Stomach (tissue), 9 donors: Measurements from ENCODE around the gene ARID2. TPM values are rescaled to one million over a fixed set of nuclear protein-coding genes. Genes with fewer than 3 reads are reported as not detected.

Experiments used
- DNase-seq, 2 donors: peaks; one replicate each; pipeline versions ENCODE4 v3.0.0 to v3.0.0-alpha.2; 2013 to 2019
- H3K27ac ChIP-seq, 5 donors: fragments of 200-600 bp in 4 of 5; sonication (generic) in 4 of 5; one replicate each; pipeline ENCODE4 v1.5.1; 2013 to 2019; ENCODE audit warnings: mild to moderate bottlenecking in 1 of 5, moderate library complexity in 1 of 5
- H3K27me3 ChIP-seq, 3 donors: fragments of 200-600 bp; sonication (generic); one replicate each; pipeline ENCODE4 v1.5.1; 2017 to 2019; ENCODE audit warnings: mixed run types in 1 of 3
- H3K36me3 ChIP-seq, 4 donors: fragments of 200-600 bp; sonication (generic); 1 replicate in 3 of 4; 2 replicates in 1 of 4; pipeline ENCODE4 v1.5.1; 2016 to 2019
- H3K4me1 ChIP-seq, 4 donors: fragments of 200-600 bp; sonication (generic); one replicate each; pipeline ENCODE4 v1.5.1; 2016 to 2019
- H3K4me3 ChIP-seq, 4 donors: fragments of 200-600 bp; sonication (generic) in 3 of 4; one replicate each; pipeline ENCODE4 v1.5.1; 2016 to 2019; ENCODE audit warnings: mild to moderate bottlenecking in 1 of 4
- H3K9me3 ChIP-seq, 4 donors: fragments of 200-600 bp; sonication (generic); one replicate each; pipeline ENCODE4 v1.5.1; 2016 to 2019
- EP300 ChIP-seq: sonication (generic); formaldehyde crosslinking; IDR thresholded peaks from one replicate; pipeline ENCODE4 v1.6.1; 2017; ENCODE audit warnings: antibody characterized with exemption
- POLR2A ChIP-seq, 4 donors: fragments of 450-650 bp; IDR thresholded peaks; one replicate each; pipeline ENCODE4 v1.6.1; 2016; ENCODE audit warnings: antibody characterized with exemption in 4 of 4, control low read depth in 2 of 4, mild to moderate bottlenecking in 1 of 4, moderate library complexity in 1 of 4
- POLR2AphosphoS5 ChIP-seq, 3 donors: sonication (generic); formaldehyde crosslinking; IDR thresholded peaks; one replicate each; pipeline ENCODE4 v1.6.1; 2016; ENCODE audit warnings: antibody characterized with exemption in 3 of 3
- WGBS, 5 donors: extraction: QIAGEN DNeasy Blood & Tissue Kit in 3 of 5; methylation state at CpG; one replicate each; pipeline versions ENCODE4 v1.1.5 to v1.1.7; 2013 to 2018; 5-methylcytosine and 5-hydroxymethylcytosine counted together
- intact Hi-C: fragments of 100-400 bp; cut with DNase I; formaldehyde crosslinking; loops from one replicate; pipeline ENCODE4 v1.15.1; 2023; ENCODE audit warnings: low total_unique reads
- polyA plus RNA-seq, 3 donors: library from polyadenylated mRNA; stranded (reverse); fragments of 200-250 nt; gene quantifications; one replicate each; pipeline ENCODE4 v1.2.3, GENCODE V29; 2013
- total RNA-seq, 5 donors: library from RNA; depleted of rRNA; stranded (reverse); fragments of >200 nt; gene quantifications; one replicate each; pipeline versions ENCODE4 v1.1.0 to v1.2.3, GENCODE V29; 2014 to 2016
- TF ChIP-seq, protein P1 (sequence below), 7 experiments: fragments of 450-650 bp in 4 of 7; fragments of 200-600 bp in 3 of 7; sonication (generic) in 3 of 7; IDR thresholded peaks; one replicate each; pipeline ENCODE4 v1.5.1; 2016 to 2019; ENCODE audit warnings: antibody characterized with exemption in 7 of 7, control low read depth in 2 of 7, mild to moderate bottlenecking in 1 of 7
- donor health status: healthy with polysubstance abuse.
- donor health status: Bipolar disorder and iron deficiency.
- donor health status: healthy.

Gene ARID2
- total and polyA plus RNA-seq, 8 donors: 2.6 to 80.4 (median 13.6) TPM

GRCh38 chr12:45696049-45696448, 33.5 kb upstream of the ARID2 start:
- TF ChIP-seq POLR2AphosphoS5 (IDR thresholded peaks at IDR 0.05): no peak
- TF ChIP-seq EP300: no peak
- TF ChIP-seq, protein P1, sequence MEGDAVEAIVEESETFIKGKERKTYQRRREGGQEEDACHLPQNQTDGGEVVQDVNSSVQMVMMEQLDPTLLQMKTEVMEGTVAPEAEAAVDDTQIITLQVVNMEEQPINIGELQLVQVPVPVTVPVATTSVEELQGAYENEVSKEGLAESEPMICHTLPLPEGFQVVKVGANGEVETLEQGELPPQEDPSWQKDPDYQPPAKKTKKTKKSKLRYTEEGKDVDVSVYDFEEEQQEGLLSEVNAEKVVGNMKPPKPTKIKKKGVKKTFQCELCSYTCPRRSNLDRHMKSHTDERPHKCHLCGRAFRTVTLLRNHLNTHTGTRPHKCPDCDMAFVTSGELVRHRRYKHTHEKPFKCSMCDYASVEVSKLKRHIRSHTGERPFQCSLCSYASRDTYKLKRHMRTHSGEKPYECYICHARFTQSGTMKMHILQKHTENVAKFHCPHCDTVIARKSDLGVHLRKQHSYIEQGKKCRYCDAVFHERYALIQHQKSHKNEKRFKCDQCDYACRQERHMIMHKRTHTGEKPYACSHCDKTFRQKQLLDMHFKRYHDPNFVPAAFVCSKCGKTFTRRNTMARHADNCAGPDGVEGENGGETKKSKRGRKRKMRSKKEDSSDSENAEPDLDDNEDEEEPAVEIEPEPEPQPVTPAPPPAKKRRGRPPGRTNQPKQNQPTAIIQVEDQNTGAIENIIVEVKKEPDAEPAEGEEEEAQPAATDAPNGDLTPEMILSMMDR (IDR thresholded peaks at IDR 0.05): no peak
- TF ChIP-seq POLR2A (IDR thresholded peaks at IDR 0.05): no peak
- no peak overlapping the region for H3K4me3 ChIP-seq
- 83 to 100% (median 92%) methylated on average over 6 to 7 of the region's 7 CpGs for WGBS, 5 donors
- H3K36me3 ChIP-seq: no peaks in the 10 kb centered on the region
- peaks cover 0 to 3% (median 0%) of the 10 kb centered on the region in 4 donors for H3K9me3 ChIP-seq
- peaks cover 0 to 12% (median 4%) of the 10 kb centered on the region in 4 donors for H3K4me1 ChIP-seq
- H3K27me3 ChIP-seq: no peaks in the 10 kb centered on the region
- intact Hi-C loops: no loop called here
- no peak overlapping the region for H3K27ac ChIP-seq
- DNase-seq: no peak

DNA sequence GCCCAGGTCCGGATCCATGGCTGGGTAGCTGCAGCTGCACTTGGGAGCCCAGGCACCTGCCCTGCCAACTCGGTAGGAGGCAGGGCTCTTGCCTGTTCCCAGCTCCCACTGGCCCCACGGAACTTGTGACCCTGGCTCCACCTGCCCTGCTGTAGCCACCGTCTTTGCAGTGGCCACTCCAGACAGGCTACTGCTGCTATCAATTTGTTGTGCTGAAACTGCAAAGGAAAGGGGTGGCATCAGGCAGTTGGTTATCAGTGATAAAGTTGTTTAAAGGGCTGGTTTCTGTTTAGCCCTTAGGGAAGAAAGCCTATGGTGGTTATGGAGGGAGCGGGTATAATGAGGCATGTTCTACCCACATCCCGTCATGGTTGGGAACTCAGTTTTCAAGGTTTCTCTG, 32.1 kb upstream of the ARID2 start:
- DNase-seq: no peak
- TF ChIP-seq POLR2A (IDR thresholded peaks at IDR 0.05) (no peak), POLR2AphosphoS5 (IDR thresholded peaks at IDR 0.05) (no peak), EP300 (no peak)
- TF ChIP-seq, protein P1 (IDR thresholded peaks at IDR 0.05): no peak
- Histone ChIP-seq H3K36me3 (no peaks in the 10 kb centered on the region), H3K9me3 (peaks cover 0 to 9% (median 0%) of the 10 kb centered on the region in 4 donors), H3K4me3 (no peak overlapping the region), H3K27me3 (no peaks in the 10 kb centered on the region), H3K4me1 (peaks cover 0 to 12% (median 4%) of the 10 kb centered on the region in 4 donors), H3K27ac (no peak overlapping the region)
- intact Hi-C loops: no loop called here
- 64 to 98% (median 71%) methylated on average over 5 to 6 of the region's 6 CpGs for WGBS, 5 donors

DNA sequence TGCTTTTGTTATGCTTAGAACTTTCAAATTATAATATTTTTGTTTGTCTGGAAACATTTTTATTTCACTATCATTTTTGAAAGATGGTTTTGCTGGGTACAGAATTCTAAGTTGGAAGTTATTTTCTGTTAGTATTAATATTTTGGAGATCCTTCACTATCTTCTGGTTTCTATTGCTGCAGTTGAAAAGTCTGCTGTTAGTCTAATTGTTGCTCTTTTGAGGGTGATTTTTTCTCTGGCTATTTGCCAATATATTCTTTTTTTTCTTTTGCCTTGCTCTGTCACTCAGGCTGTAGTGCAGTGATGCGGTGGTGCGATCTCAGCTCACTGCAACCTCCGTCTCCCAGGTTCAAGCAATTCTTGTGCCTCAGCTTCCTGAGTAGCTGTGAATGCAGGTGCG, 28.2 kb upstream of the ARID2 start:
- no peaks in the 10 kb centered on the region for H3K4me1 ChIP-seq
- H3K27me3 ChIP-seq: no peaks in the 10 kb centered on the region
- H3K36me3 ChIP-seq: no peaks in the 10 kb centered on the region
- no peak for DNase-seq
- no peak overlapping the region for H3K4me3 ChIP-seq
- peaks cover 0 to 9% (median 0%) of the 10 kb centered on the region in 4 donors for H3K9me3 ChIP-seq
- TF ChIP-seq, protein P1 (IDR thresholded peaks at IDR 0.05): no peak
- no peak overlapping the region for H3K27ac ChIP-seq
- 74 to 97% (median 75%) methylated on average over 4 of the region's 4 CpGs for WGBS, 5 donors
- intact Hi-C loops: no loop called here

DNA sequence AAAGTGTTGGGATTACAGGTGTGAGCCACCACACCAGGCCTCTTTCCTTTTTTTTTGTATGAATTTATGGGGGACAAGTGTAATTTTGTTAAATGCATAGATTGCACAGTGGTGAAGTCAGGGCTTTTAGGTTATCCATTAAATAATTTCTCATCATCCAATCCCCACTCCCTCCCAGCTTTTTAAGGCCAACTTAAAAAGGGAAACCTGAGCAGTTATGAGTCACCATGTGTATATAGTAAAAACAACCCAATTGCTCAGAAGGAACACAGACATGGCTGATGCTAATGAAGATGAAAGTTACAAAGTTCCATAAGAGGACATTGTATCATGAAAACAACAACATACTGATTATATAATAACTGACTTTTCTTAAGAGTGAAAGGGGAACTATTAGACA, 25.6 kb upstream of the ARID2 start:
- Histone ChIP-seq H3K4me3 (no peak overlapping the region), H3K27ac (no peak overlapping the region), H3K4me1 (peaks cover 0 to 2% (median 0%) of the 10 kb centered on the region in 4 donors), H3K9me3 (peaks cover 0 to 9% (median 0%) of the 10 kb centered on the region in 4 donors), H3K27me3 (no peaks in the 10 kb centered on the region), H3K36me3 (no peaks in the 10 kb centered on the region)
- DNase-seq: no peak
- TF ChIP-seq EP300: no peak
- no peak for TF ChIP-seq POLR2A (IDR thresholded peaks at IDR 0.05)
- no peak for TF ChIP-seq POLR2AphosphoS5 (IDR thresholded peaks at IDR 0.05)
- TF ChIP-seq, protein P1 (IDR thresholded peaks at IDR 0.05): no peak
- intact Hi-C loops: no loop called here
